Measurements from ENCODE around the gene AKAP13. TPM values are rescaled to one million over a fixed set of nuclear protein-coding genes. Genes with fewer than 3 reads are reported as not detected.
"Not testable (repeated sequence)": the region's sequence is repeated elsewhere in the genome, so short reads cannot be mapped to it uniquely, and the experiment has no call there.

Gene AKAP13
- total RNA-seq, 4 donors from 2014 or later, result 105 to 167 (median 129) TPM

GRCh38 chr15:85530079-85530478 is 149.7 kb downstream of the AKAP13 start:
- no peak for TF ChIP-seq CTCF (IDR thresholded peaks at IDR 0.05)
- TF ChIP-seq POLR2A (IDR thresholded peaks at IDR 0.05), result no peak
- no peak overlapping the region for H3K4me3 ChIP-seq (ENCODE audit: low read depth, poor library complexity, severe bottlenecking)
- 89 to 90% methylated on average over 5 to 7 of the region's 7 CpGs for WGBS, 2 donors
- DNase-seq (ENCODE audit: low spot score in 2 of 2), result no peak
- intact Hi-C loops (cut with DNase I; ENCODE audit: low total_unique reads), result no loop called here

- intact Hi-C loops (cut with DNase I; ENCODE audit: low total_unique reads), result no loop called here
- no peak overlapping the region for H3K4me3 ChIP-seq (ENCODE audit: low read depth, poor library complexity, severe bottlenecking)
- WGBS, 2 donors, result 95 to 96% methylated on average over 4 of the region's 4 CpGs
- no peak for DNase-seq (ENCODE audit: low spot score in 2 of 2)
- TF ChIP-seq POLR2A (IDR thresholded peaks at IDR 0.05), result no peak
- TF ChIP-seq CTCF (IDR thresholded peaks at IDR 0.05), result no peak
Measured at GRCh38 chr15:85531083-85531482, 150.7 kb downstream of the AKAP13 start.

GRCh38 chr15:85532689-85533088 is 152.3 kb downstream of the AKAP13 start:
- WGBS, 2 donors, result 59 to 63% methylated on average over 3 of the region's 3 CpGs
- no peak overlapping the region for H3K4me3 ChIP-seq (ENCODE audit: low read depth, poor library complexity, severe bottlenecking)
- no peak for TF ChIP-seq CTCF (IDR thresholded peaks at IDR 0.05)
- no peak for TF ChIP-seq POLR2A (IDR thresholded peaks at IDR 0.05)
- intact Hi-C loops (cut with DNase I; ENCODE audit: low total_unique reads), result no loop called here
- DNase-seq (ENCODE audit: low spot score in 2 of 2), result no peak

GRCh38 chr15:85534031-85534430 is 153.6 kb downstream of the AKAP13 start:
- no peak for DNase-seq (ENCODE audit: low spot score in 2 of 2)
- intact Hi-C loops (cut with DNase I; ENCODE audit: low total_unique reads), result no loop called here
- TF ChIP-seq CTCF (IDR thresholded peaks at IDR 0.05), result no peak
- no peak for TF ChIP-seq POLR2A (IDR thresholded peaks at IDR 0.05)
- WGBS, 2 donors, result 78 to 88% methylated on average over 2 of the region's 2 CpGs
- H3K4me3 ChIP-seq (ENCODE audit: low read depth, poor library complexity, severe bottlenecking), result no peak overlapping the region

- peak in 1 of 2 donors; percentile 88 for DNase-seq (ENCODE audit: low spot score in 2 of 2)
- 69 to 86% methylated on average over 7 of the region's 7 CpGs for WGBS, 2 donors
- intact Hi-C loops (cut with DNase I; ENCODE audit: low total_unique reads); H3K4me3 ChIP-seq (ENCODE audit: low read depth, poor library complexity, severe bottlenecking): not testable (repeated sequence)
Measured at GRCh38 chr15:85535533-85536330, 155.3 kb downstream of the AKAP13 start.

GRCh38 chr15:85536341-85536740 is 155.9 kb downstream of the AKAP13 start:
- TF ChIP-seq CTCF (IDR thresholded peaks at IDR 0.05) (no peak), POLR2A (IDR thresholded peaks at IDR 0.05) (no peak)
- intact Hi-C loops (cut with DNase I; ENCODE audit: low total_unique reads), result no loop called here
- H3K4me3 ChIP-seq (ENCODE audit: low read depth, poor library complexity, severe bottlenecking), result no peak overlapping the region
- DNase-seq (ENCODE audit: low spot score in 2 of 2), result no peak
- 71 to 93% methylated on average over 4 of the region's 4 CpGs for WGBS, 2 donors
